Stimulated activated naive CD8-positive, alpha-beta T cell treated with anti-CD3 and anti-CD28 coated beads, Interleukin-15, Interleukin-2, amounts not matched to agents 100 U/mL and 50 U/mL, for 24 hours (primary cell): ENCODE results near the gene DDX39A.

Experiments
- ATAC-seq: fragments of 150-1000 bp; cut with Tn5 transposase; one replicate; pipeline ENCODE4 v1.10.0; 2021
- DNase-seq: peaks from one replicate; pipeline ENCODE4 v3.0.0; 2021

DDX39A gene

DNA sequence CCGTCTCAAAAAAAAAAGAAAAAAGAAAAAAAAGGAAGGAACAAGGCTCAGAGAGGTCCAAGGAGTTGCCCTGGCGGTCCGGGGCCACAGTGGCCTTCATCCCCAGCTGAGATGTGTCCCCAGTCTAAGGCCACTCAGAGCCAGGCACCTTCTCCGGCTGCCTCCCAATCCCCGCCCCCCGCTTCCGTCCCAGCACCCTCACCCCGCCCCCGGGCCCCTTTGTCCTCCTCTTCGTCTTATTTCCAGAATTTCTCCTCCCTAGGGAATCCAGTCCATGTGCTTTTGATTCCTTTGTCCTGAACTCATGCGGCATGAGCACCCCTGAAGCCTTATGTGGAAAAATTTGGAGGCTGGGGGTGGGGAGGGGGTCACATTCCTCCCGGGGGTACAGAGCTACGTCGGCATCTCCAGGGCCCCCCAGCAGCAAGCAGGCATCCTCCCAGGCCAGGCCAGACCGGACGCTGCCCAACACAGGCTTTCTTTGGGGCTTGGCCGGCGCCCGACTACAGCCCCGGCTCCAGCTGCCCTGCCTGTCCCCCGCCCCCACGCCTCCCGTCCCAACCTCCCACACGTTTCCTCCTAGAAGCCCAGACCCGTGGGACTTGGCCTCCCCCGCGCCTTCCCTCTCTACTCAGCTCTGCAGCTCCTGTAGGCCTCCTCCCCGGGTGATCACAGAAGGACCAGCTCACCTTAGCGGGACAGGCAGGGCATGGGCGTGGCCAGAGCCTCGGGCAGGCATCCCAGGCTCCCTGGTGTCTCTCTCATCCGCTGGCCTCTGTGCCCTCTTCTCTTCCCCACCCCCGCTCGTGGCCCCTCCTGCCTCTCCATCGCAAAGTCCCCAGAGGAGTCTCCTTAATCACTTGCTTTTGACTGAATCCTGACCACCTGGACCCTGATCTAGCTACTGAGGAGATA, 55.7 kb downstream of the DDX39A start:
- DNase-seq (peak; percentile 81), ATAC-seq (peak; percentile 68)

DNA sequence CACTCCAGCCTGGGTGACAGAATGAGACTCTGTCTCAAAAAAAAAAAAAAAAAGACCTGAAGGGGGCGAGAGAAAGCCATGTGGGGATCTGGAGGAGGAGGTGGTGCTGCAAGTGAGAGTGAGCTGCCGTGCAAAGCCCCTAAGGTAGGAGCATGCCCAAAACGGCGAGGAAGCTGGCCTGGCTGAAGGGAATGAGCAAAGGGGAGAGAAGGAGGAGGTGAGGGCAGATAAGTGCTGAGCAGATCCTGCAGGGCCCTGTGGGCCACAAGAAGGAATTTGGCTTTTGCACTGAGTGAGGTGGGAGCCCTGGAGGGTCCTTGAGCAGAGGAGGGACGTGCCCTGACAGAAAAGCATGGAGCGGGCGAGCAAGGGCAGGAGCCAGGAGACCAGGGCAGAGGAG, 57.3 kb downstream of the DDX39A start:
- ATAC-seq = peak; percentile 68
- DNase-seq = peak; percentile 57
